WTC11 (cell line): ENCODE results near the gene SH3PXD2A. TPM values are rescaled to one million over a fixed set of nuclear protein-coding genes. Genes with fewer than 3 reads are reported as not detected.

Experiments
- ATAC-seq: fragments of 200-7000 bp; cut with Tn5 transposase; 2 replicates; pipeline ENCODE4 v1.10.0; 2021; ENCODE audit warnings: mild to moderate bottlenecking, moderate library complexity
- CTCF ChIA-PET: fragments of 300-600 bp; sonication (Branson Sonifier 250); formaldehyde crosslinking; loops from one replicate; lab custom pipeline; 2021; ENCODE audit warnings: antibody characterized with exemption; lab: Charles Lee
- POLR2A ChIA-PET: fragments of 350-600 bp; sonication (Branson Sonifier 250); formaldehyde crosslinking; loops from one replicate; lab custom pipeline; 2021; ENCODE audit warnings: antibody characterized with exemption; lab: Charles Lee
- DNase-seq: peaks from one replicate; pipeline ENCODE4 v3.0.0; 2021; ENCODE audit warnings: low spot score
- H3K27ac Mint-ChIP-seq: 2 replicates; pipeline ENCODE4 v1.8.0; 2021; ENCODE audit warnings: mixed read lengths
- H3K27me3 Mint-ChIP-seq: 2 replicates; pipeline ENCODE4 v1.8.0; 2021; ENCODE audit warnings: low read depth, mild to moderate bottlenecking, moderate library complexity, mixed read lengths
- H3K36me3 Mint-ChIP-seq: 2 replicates; pipeline ENCODE4 v1.8.0; 2021; ENCODE audit warnings: mixed read lengths
- H3K4me1 Mint-ChIP-seq: 2 replicates; pipeline ENCODE4 v1.8.0; 2022; ENCODE audit warnings: mixed read lengths
- H3K4me3 Mint-ChIP-seq: 2 replicates; pipeline ENCODE4 v1.8.0; 2021; ENCODE audit warnings: mild to moderate bottlenecking, moderate library complexity, mixed read lengths
- H3K9me3 Mint-ChIP-seq: 2 replicates; pipeline ENCODE4 v1.8.0; 2021; ENCODE audit warnings: mixed read lengths
- ETV6 ChIP-seq: sonication (generic); formaldehyde crosslinking; IDR thresholded peaks from 2 replicates; pipeline ENCODE4 v1.8.1; 2022; ENCODE audit warnings: mild to moderate bottlenecking, missing genetic modification reagents
- FOXK1 ChIP-seq: sonication (generic); formaldehyde crosslinking; IDR thresholded peaks from 2 replicates; pipeline ENCODE4 v1.8.0; 2022; ENCODE audit warnings: mild to moderate bottlenecking, moderate library complexity, missing genetic modification reagents
- FOXP1 ChIP-seq: sonication (generic); formaldehyde crosslinking; IDR thresholded peaks from 2 replicates; pipeline ENCODE4 v1.8.0; 2022; ENCODE audit warnings: missing genetic modification reagents, mild to moderate bottlenecking, moderate library complexity, borderline replicate concordance
- GABPB1 ChIP-seq: sonication (generic); formaldehyde crosslinking; IDR thresholded peaks from 2 replicates; pipeline ENCODE4 v1.8.1; 2023; ENCODE audit warnings: mild to moderate bottlenecking, missing genetic modification reagents
- MXD4 ChIP-seq: fragments of 250-450 bp; sonication (Bioruptor Pico); IDR thresholded peaks from 2 replicates; pipeline ENCODE4 v1.8.0; 2021; ENCODE audit warnings: mild to moderate bottlenecking, moderate library complexity, borderline replicate concordance
- PRRX2 ChIP-seq: fragments of 250-450 bp; sonication (Bioruptor Pico); IDR thresholded peaks from 2 replicates; pipeline ENCODE4 v1.8.0; 2021; ENCODE audit warnings: mild to moderate bottlenecking
- TCF7 ChIP-seq: sonication (generic); formaldehyde crosslinking; IDR thresholded peaks from 2 replicates; pipeline ENCODE4 v1.8.0; 2022; ENCODE audit warnings: mild to moderate bottlenecking, low read depth, missing genetic modification reagents, moderate library complexity
- TEAD4 ChIP-seq: sonication (generic); formaldehyde crosslinking; IDR thresholded peaks from 2 replicates; pipeline ENCODE4 v1.8.0; 2022; ENCODE audit warnings: mild to moderate bottlenecking, missing genetic modification reagents
- TP53 ChIP-seq: sonication (generic); formaldehyde crosslinking; IDR thresholded peaks from 2 replicates; pipeline ENCODE4 v1.8.1; 2023; ENCODE audit warnings: mild to moderate bottlenecking, missing genetic modification reagents
- ZNF396 ChIP-seq: fragments of 250-450 bp; sonication (Bioruptor Pico); IDR thresholded peaks from 2 replicates; pipeline ENCODE4 v1.8.0; 2021; ENCODE audit warnings: mild to moderate bottlenecking, moderate library complexity, borderline replicate concordance
- ZNF423 ChIP-seq: fragments of 250-450 bp; sonication (Bioruptor Pico); IDR thresholded peaks from 2 replicates; pipeline ENCODE4 v2.1.2; 2022; ENCODE audit warnings: mild to moderate bottlenecking, moderate library complexity
- total RNA-seq: library from RNA; stranded (reverse); gene quantifications from 3 replicates; pipeline ENCODE4 v1.2.3, GENCODE V29; 2021
- TF ChIP-seq, protein P1 (sequence below): sonication (generic); formaldehyde crosslinking; IDR thresholded peaks from 2 replicates; pipeline ENCODE4 v1.8.1; 2022; ENCODE audit warnings: low read depth, missing genetic modification reagents, borderline replicate concordance
- TF ChIP-seq, protein P2 (sequence below): sonication (generic); formaldehyde crosslinking; IDR thresholded peaks from 2 replicates; pipeline ENCODE4 v1.8.1; 2023; ENCODE audit warnings: mild to moderate bottlenecking, moderate library complexity, missing genetic modification reagents
- TF ChIP-seq, protein P3 (sequence below): sonication (generic); formaldehyde crosslinking; IDR thresholded peaks from 2 replicates; pipeline ENCODE4 v1.8.1; 2023; ENCODE audit warnings: mild to moderate bottlenecking, missing genetic modification reagents, borderline replicate concordance
- TF ChIP-seq, protein P4 (sequence below): fragments of 250-450 bp; sonication (Bioruptor Pico); conservative IDR thresholded peaks from 2 replicates; pipeline ENCODE4 v1.9.0; 2021; ENCODE audit warnings: mild to moderate bottlenecking
- TF ChIP-seq, protein P5 (sequence below): sonication (generic); formaldehyde crosslinking; IDR thresholded peaks from 2 replicates; pipeline ENCODE4 v1.8.1; 2023; ENCODE audit warnings: mild to moderate bottlenecking, missing genetic modification reagents
- TF ChIP-seq, protein P6 (sequence below): sonication (generic); formaldehyde crosslinking; IDR thresholded peaks from 2 replicates; pipeline ENCODE4 v1.8.0; 2023; ENCODE audit warnings: missing genetic modification reagents, mild to moderate bottlenecking, borderline replicate concordance
- TF ChIP-seq, protein P7 (sequence below): sonication (generic); formaldehyde crosslinking; IDR thresholded peaks from 2 replicates; pipeline ENCODE4 v1.8.1; 2023; ENCODE audit warnings: mild to moderate bottlenecking, missing genetic modification reagents

The SH3PXD2A gene
- total RNA-seq, 1 experiment from 2014 or later, result 15.7 TPM

DNA sequence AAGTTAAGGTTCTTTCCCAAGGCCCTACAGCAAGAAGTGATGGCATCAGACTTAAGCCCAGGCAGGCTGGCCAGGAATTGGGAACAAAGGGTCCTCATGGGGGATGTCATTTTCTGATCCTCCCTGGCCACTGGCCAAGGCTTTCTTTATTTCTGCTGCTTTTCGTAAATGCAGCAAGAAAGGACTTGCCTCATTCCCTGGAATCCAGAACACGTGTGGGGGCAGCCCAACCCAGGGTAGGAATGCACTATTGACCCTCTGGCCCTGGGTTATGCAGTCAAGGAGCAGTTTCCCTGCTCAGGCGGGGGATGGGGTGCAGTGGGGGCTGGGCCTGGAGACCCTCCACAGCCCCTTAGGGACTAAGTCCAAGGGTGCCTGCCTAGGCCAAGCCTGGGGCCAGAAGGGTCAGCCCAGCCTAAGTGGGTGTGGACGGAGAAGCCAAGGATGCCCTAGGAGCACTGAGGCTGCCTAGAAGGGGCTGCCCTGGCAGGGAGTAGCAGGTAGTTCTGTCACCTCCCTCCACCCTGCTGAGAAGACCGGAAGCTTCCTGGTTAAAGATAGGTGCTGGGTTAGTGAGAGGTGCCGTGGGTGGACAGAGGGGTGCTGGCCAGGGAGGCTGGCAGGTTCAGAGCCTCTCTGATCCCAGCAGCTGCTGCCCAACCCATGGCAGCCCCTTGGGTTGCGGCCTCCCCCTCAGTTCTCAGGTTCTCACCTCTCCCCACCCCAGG lies 179.2 kb downstream of the SH3PXD2A start (continued):
- TF ChIP-seq, protein P1, sequence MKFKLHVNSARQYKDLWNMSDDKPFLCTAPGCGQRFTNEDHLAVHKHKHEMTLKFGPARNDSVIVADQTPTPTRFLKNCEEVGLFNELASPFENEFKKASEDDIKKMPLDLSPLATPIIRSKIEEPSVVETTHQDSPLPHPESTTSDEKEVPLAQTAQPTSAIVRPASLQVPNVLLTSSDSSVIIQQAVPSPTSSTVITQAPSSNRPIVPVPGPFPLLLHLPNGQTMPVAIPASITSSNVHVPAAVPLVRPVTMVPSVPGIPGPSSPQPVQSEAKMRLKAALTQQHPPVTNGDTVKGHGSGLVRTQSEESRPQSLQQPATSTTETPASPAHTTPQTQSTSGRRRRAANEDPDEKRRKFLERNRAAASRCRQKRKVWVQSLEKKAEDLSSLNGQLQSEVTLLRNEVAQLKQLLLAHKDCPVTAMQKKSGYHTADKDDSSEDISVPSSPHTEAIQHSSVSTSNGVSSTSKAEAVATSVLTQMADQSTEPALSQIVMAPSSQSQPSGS (CRISPR knock-in tag), result no peak

DNA sequence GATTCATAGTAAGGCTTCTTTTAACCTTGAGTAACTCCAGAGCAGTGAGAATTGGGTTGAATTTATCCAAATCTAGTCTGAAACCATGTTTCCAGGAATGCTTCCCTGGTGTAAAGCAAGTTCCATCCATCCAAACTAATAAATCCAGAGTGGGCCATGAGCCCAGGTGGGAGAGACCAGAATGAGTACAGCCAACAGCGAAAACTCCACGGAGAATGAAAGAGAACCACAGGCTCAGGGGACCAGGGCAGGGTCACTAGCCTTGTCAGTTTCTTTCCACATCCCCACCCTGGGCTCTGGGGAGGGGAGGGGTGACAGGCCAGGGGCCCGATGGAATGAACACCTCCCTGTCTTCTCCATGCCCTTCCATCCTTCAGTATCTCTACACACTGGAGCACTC lies 181.8 kb downstream of the SH3PXD2A start:
- no peaks in the 10 kb centered on the region for H3K27me3 Mint-ChIP-seq
- ATAC-seq, result no peak
- no peaks in the 10 kb centered on the region for H3K36me3 Mint-ChIP-seq
- CTCF ChIA-PET, result no interaction called here
- no peak for DNase-seq
- peaks cover 31% of the 10 kb centered on the region for H3K4me1 Mint-ChIP-seq
- no peak overlapping the region for H3K4me3 Mint-ChIP-seq
- POLR2A ChIA-PET, result interaction anchor here (0.6 kb wide), 1 partner anchor 34 kb away, joined by 5 read pairs; no protein-coding TSS in a partner anchor
- no peaks in the 10 kb centered on the region for H3K9me3 Mint-ChIP-seq
- no peak overlapping the region for H3K27ac Mint-ChIP-seq
- TF ChIP-seq, protein P2, sequence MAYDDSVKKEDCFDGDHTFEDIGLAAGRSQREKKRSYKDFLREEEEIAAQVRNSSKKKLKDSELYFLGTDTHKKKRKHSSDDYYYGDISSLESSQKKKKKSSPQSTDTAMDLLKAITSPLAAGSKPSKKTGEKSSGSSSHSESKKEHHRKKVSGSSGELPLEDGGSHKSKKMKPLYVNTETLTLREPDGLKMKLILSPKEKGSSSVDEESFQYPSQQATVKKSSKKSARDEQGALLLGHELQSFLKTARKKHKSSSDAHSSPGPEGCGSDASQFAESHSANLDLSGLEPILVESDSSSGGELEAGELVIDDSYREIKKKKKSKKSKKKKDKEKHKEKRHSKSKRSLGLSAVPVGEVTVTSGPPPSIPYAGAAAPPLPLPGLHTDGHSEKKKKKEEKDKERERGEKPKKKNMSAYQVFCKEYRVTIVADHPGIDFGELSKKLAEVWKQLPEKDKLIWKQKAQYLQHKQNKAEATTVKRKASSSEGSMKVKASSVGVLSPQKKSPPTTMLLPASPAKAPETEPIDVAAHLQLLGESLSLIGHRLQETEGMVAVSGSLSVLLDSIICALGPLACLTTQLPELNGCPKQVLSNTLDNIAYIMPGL (CRISPR knock-in tag), result no peak
- TF ChIP-seq GABPB1 (CRISPR knock-in tag), result no peak
- TF ChIP-seq, protein P3, sequence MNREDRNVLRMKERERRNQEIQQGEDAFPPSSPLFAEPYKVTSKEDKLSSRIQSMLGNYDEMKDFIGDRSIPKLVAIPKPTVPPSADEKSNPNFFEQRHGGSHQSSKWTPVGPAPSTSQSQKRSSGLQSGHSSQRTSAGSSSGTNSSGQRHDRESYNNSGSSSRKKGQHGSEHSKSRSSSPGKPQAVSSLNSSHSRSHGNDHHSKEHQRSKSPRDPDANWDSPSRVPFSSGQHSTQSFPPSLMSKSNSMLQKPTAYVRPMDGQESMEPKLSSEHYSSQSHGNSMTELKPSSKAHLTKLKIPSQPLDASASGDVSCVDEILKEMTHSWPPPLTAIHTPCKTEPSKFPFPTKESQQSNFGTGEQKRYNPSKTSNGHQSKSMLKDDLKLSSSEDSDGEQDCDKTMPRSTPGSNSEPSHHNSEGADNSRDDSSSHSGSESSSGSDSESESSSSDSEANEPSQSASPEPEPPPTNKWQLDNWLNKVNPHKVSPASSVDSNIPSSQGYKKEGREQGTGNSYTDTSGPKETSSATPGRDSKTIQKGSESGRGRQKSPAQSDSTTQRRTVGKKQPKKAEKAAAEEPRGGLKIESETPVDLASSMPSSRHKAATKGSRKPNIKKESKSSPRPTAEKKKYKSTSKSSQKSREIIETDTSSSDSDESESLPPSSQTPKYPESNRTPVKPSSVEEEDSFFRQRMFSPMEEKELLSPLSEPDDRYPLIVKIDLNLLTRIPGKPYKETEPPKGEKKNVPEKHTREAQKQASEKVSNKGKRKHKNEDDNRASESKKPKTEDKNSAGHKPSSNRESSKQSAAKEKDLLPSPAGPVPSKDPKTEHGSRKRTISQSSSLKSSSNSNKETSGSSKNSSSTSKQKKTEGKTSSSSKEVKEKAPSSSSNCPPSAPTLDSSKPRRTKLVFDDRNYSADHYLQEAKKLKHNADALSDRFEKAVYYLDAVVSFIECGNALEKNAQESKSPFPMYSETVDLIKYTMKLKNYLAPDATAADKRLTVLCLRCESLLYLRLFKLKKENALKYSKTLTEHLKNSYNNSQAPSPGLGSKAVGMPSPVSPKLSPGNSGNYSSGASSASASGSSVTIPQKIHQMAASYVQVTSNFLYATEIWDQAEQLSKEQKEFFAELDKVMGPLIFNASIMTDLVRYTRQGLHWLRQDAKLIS (CRISPR knock-in tag), result no peak
- TF ChIP-seq ZNF423 (CRISPR knock-in tag), result no peak
- TF ChIP-seq PRRX2 (CRISPR knock-in tag), result no peak
- TF ChIP-seq, protein P4, sequence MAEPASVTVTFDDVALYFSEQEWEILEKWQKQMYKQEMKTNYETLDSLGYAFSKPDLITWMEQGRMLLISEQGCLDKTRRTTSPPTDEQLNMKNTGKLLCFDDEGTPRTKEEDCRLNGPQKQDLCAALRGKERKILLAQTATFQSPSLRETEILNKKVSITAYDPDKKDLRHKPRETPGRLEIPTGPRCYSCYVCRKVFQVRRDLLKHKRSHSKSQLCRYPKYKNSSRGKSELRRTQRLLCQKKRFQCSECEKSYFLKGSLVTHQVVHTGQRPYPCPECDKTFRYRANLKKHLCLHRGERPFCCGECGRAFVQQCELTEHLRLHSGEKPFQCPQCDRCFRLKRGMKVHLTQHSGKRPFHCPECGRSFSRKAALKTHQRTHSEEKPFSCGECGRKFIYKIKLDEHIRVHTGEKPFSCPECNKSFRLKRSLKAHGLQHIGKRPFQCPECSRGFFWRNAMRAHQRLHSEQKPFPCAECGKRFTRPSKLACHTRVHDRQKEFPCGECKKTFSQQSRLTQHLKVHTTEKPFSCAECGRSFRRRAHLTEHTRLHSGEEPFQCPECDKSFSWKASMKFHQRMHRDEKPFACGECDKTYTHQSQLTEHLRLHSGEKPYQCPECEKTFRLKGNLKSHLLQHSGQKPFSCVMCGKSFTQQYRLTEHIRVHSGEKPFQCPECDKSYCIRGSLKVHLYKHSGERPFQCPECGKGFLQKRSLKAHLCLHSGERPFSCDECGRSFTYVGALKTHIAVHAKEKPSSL (CRISPR knock-in tag), result no peak
- no peak for TF ChIP-seq TP53 (CRISPR knock-in tag)
- no peak for TF ChIP-seq ZNF396 (CRISPR knock-in tag)
- TF ChIP-seq ETV6 (CRISPR knock-in tag), result no peak
- TF ChIP-seq TEAD4 (CRISPR knock-in tag), result no peak
- TF ChIP-seq, protein P5, sequence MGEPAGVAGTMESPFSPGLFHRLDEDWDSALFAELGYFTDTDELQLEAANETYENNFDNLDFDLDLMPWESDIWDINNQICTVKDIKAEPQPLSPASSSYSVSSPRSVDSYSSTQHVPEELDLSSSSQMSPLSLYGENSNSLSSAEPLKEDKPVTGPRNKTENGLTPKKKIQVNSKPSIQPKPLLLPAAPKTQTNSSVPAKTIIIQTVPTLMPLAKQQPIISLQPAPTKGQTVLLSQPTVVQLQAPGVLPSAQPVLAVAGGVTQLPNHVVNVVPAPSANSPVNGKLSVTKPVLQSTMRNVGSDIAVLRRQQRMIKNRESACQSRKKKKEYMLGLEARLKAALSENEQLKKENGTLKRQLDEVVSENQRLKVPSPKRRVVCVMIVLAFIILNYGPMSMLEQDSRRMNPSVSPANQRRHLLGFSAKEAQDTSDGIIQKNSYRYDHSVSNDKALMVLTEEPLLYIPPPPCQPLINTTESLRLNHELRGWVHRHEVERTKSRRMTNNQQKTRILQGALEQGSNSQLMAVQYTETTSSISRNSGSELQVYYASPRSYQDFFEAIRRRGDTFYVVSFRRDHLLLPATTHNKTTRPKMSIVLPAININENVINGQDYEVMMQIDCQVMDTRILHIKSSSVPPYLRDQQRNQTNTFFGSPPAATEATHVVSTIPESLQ (CRISPR knock-in tag), result no peak
- TF ChIP-seq, protein P6, sequence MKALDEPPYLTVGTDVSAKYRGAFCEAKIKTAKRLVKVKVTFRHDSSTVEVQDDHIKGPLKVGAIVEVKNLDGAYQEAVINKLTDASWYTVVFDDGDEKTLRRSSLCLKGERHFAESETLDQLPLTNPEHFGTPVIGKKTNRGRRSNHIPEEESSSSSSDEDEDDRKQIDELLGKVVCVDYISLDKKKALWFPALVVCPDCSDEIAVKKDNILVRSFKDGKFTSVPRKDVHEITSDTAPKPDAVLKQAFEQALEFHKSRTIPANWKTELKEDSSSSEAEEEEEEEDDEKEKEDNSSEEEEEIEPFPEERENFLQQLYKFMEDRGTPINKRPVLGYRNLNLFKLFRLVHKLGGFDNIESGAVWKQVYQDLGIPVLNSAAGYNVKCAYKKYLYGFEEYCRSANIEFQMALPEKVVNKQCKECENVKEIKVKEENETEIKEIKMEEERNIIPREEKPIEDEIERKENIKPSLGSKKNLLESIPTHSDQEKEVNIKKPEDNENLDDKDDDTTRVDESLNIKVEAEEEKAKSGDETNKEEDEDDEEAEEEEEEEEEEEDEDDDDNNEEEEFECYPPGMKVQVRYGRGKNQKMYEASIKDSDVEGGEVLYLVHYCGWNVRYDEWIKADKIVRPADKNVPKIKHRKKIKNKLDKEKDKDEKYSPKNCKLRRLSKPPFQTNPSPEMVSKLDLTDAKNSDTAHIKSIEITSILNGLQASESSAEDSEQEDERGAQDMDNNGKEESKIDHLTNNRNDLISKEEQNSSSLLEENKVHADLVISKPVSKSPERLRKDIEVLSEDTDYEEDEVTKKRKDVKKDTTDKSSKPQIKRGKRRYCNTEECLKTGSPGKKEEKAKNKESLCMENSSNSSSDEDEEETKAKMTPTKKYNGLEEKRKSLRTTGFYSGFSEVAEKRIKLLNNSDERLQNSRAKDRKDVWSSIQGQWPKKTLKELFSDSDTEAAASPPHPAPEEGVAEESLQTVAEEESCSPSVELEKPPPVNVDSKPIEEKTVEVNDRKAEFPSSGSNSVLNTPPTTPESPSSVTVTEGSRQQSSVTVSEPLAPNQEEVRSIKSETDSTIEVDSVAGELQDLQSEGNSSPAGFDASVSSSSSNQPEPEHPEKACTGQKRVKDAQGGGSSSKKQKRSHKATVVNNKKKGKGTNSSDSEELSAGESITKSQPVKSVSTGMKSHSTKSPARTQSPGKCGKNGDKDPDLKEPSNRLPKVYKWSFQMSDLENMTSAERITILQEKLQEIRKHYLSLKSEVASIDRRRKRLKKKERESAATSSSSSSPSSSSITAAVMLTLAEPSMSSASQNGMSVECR, result no peak
- TF ChIP-seq MXD4 (CRISPR knock-in tag), result no peak
- no peak for TF ChIP-seq FOXK1 (CRISPR knock-in tag)
- TF ChIP-seq, protein P7, sequence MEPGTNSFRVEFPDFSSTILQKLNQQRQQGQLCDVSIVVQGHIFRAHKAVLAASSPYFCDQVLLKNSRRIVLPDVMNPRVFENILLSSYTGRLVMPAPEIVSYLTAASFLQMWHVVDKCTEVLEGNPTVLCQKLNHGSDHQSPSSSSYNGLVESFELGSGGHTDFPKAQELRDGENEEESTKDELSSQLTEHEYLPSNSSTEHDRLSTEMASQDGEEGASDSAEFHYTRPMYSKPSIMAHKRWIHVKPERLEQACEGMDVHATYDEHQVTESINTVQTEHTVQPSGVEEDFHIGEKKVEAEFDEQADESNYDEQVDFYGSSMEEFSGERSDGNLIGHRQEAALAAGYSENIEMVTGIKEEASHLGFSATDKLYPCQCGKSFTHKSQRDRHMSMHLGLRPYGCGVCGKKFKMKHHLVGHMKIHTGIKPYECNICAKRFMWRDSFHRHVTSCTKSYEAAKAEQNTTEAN, result no peak
- no peak for TF ChIP-seq FOXP1 (CRISPR knock-in tag)
- TF ChIP-seq TCF7 (CRISPR knock-in tag), result no peak
